Left renal cortex interstitium (tissue), 4 donors: ENCODE results near the gene ATP10A. TPM values are rescaled to one million over a fixed set of nuclear protein-coding genes. Genes with fewer than 3 reads are reported as not detected.

Experiments
- DNase-seq, 4 donors: peaks; one replicate each; pipeline ENCODE4 v3.0.0-alpha.2; 2013; ENCODE audit warnings: low read depth in 4 of 4, low spot score in 2 of 4, missing footprints in 1 of 4
- polyA plus RNA-seq, 4 donors: library from polyadenylated mRNA; unstranded; fragments of 120-200 nt; gene quantifications; one replicate each; pipeline ENCODE4 v1.2.1, GENCODE V29; 2013; ENCODE audit not compliant: insufficient read length in 4 of 4

The ATP10A gene
- polyA plus RNA-seq, 4 donors: 3.0 to 5.2 (median 3.9) TPM

DNA sequence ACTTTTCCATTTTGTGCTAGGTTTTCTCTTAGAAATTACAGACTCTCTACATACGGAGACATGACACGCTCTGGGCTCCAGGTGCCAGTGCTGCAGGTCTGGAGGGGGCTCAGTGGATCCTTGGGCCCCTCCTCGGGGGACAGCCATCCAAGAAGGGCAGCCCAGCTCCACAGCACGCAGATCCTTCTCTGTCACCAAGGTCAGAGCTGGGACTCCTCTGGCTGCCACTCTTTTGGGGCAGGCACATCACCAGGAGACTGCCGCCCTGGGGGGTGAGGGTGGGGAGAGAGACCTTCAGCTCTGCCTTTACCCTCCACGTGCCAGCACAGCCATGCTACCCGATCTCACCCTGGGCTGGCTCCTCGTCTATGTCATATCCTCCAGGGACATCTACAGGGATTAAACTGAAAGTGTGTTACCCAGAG lies 65.6 kb downstream of the ATP10A start:
- no peak for DNase-seq

DNA sequence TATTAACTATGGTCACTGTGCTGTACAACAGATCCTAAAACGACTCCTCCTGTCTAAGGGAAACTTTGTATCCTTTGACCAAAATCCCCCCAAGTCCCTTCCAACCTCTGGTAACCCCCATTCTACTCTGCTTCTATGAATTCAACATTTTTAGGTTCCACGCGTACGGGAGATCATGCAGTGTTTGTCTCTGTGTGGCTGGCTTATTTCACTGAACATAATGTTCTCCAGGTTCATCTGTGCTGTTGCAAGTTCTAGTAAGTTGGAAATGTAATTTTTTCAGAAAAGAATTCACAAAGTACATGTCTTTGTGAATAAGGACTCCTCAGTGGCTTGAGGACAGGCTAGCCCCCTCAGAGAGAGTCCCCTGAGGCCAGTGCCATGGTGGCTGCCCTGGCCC lies 66.1 kb downstream of the ATP10A start:
- no peak for DNase-seq

DNA sequence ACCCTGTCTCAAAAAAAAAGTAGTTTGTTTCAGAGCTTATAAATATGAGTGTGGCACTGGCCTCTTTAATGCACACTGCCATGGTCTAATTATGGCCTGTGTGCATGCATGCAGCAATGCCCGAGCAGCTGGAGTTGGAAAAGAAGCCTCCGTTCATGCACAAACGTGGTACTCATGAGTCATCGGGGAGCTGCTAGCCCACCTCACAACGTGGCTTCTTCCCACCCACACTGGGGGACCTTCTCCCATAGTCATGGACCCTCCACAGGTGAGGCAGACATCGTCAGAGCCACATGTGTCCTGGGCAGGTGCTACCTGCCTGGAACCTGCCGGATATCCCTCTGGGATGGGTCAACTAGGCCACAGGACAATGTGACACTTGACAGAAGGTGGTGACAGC lies 66.7 kb downstream of the ATP10A start:
- no peak for DNase-seq

DNA sequence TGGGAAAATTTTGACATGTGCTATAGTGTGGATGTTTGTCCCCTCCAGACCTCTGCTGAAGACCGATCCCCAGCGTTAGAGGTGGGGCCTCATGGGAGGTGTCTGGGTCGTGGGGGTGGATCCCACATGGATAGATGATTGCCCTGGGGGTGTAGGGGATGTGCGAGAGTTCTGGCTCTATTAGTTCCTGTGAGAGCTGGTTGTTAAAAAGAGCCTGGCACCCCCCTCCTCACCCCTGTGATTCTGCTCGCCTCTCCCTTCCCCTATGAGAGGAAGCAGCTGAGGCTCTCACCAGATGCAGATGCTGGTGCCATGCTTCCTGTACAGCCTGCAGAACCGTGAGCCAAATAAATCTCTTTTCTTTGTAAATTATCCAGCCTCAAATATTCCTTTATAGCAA lies 67.4 kb downstream of the ATP10A start:
- no peak for DNase-seq

DNA sequence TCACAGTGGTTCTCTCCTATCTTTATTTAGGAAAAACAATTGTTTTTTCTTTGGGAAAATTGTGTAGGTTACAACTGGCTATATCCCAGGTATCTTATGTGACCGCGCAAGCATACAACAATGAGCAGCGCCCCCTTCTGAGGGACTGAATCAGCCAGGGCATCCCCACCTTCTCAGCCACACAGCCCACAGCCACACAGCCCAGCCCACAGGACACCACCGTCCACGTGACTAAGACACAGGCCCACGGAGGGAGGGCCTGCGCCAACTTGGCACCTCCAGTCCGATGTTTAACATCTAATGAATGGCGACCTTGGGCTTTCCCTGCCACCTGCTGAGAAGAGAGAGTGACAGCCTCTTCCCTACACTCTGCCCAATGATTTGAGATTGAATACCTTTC lies 68.1 kb downstream of the ATP10A start:
- no peak for DNase-seq

DNA sequence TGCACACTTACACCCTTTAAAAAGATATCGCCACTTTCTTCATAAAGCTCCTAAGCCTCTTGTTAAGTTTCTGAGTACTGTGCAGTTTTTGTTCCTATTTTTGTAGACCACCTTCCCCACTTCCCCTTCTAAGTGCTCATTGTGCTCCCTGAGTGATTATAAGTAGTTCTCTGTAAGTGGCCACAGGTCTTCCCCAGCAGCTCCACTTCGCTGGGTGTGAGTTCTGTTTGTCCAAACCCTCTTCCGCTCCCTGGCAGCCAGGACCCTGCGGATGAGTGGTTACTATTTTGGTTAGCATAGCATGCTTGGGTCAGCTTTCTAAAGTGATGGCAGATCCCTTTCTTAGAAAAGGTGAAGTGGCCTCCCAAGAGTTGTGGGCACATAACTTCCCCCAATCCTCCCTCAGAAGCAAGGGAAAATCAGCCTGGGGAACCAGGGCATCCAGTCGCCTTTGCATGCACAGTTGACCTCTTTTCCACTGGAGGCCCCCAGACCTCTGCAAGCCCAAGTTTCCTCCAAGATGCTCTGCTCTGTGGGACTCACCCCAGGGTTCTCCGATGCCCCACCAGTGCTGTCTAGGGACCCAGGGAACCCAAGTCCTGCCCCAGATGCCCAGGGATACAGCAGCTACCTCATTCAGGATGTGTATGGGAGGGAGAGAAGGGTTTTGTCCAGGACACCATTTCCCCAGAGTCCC lies 69.6 kb downstream of the ATP10A start:
- DNase-seq: no peak

DNA sequence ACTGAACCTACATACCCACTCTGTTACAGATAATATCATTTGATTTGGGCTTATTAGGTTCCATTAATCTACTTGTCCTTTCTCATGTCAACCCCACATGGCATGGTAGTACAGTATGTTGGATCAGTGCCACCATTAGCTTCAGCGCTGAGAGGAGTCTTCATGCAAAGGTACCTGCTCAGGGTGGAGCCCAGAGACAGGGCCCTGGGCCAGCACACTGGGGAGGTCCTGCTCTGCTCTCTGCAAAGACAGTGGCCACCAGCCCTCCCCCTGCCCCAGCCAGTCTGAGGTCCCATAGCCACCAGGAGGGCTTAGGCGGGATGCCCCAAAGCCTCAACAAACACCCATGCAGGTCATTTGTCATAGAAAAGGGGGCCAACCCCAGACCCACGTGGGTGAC lies 71.0 kb downstream of the ATP10A start:
- DNase-seq: no peak

DNA sequence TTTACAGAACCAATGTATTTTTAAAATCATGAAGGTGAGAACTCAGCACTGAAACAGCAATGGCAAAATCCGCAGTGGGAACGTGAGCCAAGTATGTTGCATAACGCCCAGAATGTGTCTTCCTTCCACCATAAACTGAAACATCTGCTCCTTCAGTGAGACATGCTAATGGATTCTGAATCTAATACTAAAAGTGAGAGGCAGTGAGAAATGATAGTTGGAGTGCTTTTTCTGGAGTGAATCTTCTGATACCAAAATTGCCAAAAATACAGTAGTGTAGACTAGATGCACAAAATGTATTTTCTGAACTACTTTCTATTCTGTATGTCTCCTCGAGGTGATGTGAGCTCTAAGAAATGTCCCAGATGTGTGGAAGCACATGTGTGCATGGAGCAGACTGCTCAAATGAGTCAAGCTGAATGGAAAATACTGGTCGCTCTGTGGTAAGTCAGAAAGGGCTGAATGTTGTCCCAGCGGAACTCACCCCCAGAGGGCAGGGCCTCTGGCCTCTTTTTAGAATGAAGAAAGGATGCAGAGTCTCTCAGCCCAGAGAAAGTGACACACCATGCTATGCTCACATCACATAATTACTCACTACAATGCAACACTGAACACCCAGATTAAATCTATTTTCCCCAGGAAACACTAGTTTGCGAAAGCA lies 73.0 kb downstream of the ATP10A start:
- DNase-seq: no peak

DNA sequence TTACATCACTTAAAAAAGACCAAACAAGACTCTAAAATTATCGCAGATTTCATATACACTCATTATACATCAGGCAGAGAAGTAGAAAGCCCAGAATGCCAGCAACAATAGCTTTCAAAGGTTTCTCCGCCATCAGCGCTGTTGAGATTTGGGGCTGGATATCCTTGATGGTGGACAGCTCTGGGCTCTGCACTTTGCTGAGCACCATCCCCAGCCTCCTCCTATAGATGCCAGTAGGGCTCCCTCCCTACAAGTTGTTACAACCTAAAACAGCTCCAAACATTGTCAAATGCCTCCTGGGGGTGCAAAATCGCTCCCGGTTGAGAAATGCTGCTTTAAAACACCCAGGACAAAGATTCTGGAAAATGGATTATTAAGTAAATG lies 73.5 kb downstream of the ATP10A start:
- DNase-seq: no peak

DNA sequence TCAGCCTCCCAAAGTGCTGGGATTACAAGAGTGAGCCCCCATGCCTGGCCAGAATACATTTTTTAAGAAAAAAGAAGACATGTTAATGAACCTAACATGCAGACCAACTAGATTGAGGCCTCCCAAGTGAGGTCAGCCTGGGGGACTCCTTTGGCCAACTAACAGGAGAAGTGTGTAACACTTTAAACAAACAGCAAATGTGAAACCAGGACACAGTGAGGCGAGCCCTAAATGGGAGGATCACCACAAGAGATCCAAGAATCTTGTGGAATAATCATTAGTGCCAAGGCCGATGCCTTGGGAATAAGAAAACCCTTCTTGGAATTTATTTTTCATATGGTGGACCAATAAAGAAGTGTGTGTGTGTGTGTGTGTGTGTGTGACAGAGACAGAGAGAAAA lies 73.9 kb downstream of the ATP10A start:
- DNase-seq: no peak

DNA sequence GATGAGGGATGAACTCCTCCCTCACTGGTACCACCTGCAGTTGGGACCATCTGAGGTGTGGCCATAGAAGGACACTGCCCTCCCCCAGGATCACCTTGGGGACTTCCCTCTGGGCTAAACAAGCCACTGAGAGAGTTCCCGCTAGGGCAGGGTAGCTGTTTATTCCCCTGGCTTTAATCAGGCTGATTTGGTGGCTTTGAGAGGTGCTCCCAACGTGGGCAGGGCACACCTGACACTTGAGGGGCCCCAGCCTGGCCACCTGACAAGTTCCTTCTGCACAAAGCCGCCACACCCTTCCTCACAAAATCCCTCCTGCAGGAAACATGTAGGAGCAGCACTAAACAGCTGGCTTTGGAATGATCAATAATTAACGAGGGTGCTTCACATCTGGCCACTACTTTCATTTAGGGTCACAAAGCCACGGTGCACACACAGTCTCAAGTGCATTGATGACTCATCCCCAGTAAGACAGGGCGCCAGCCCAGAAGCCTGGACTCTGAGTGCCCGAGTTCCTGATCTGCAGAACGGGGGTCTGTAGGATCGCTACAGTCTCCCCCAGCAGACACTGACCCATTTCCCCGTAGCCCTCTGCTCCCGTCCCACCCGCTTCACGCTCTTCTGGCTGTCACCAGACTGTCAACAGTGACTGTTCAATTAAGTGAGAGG lies 75.1 kb downstream of the ATP10A start:
- DNase-seq: no peak

DNA sequence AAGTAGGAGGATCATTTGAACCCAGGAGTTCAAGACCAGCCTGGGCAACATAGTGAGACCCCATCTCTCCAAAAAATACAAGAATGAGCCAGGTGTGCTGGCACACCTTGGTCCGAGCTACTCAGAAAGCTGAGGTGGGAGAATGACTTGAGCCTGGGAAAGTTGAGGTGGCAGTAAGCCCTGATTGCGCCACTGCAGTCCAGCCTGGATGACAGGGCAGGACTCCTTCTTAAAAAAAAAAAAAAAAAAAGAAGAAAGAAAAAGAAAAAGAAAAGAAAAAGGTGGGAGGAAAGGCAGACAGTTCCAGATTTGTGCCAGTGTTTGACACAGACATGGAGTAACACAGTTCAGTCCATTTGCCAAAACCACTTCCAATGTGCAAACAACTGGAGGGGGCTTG lies 75.7 kb downstream of the ATP10A start:
- DNase-seq: no peak

DNA sequence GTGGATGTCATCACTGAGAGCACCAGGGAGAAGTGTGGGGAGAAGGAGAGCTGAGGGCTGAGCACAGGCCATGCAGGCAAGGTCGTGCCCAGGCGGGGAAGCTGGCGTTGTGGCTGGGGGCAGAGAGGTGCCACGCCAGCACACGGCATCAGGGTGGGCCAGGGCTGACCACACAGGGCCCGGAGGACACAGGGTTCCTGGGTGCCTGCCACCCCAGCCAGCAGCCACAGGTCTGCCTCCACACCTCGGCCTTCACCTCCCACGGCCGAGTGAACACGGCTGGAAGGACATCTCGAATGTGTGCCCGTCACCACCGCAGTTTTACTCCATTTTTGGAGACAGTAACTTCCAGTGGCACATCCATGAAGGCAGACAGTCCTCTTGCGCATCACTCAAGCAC lies 77.1 kb downstream of the ATP10A start:
- DNase-seq: no peak

DNA sequence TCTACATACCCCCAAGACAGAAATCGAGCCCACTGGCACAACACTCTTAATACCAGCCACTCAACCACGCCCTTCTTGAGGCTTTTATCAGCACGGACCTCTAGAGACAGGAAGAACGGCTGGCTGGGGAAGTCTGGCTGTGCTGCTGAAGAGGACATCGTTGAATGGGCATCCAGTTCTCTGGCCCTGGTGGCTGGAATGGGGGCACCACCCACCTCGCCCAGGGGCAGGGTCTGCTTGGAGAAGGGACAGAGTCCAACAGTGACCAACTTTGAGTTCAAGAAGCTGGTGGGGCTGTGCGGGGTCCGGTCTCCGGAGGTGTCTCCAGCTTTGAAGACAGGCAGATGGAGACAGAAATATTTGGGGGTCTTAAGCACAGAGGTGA lies 77.5 kb downstream of the ATP10A start:
- no peak for DNase-seq

DNA sequence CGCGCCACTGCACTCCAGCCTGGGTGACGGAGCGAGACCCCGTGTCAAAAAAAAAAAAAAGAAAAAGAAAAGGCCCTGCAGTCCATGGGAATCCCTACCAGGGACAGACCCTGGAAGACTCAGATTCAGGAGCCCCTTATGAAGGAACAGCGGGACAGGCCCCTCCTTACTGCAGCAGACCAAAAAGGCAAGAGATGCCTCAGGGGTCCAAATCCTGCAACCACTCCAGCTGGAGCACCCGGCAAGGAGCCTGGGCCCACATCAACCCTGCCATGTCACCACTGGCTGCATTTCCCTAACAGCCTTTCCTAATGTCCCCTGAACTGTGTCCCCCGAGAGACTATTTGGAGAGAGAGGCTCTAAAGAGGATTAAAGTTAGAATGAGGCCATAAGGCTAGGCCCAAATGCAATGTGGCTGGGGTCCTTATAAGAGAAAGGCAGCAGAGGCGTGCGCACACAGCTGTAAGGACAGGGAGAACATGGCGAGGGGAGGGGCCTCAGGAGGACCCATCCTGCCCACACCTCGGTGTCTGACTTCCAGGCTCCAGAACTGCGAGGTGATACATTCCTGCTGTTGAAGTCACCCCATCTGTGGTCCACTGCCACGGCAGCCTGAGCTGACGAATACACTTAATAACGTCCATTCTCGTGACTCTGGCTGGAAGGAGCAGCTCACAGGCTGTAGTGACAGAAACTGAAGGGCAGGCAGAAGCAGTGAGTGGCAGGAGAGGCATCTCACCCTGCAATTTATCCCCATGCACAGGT lies 78.1 kb downstream of the ATP10A start:
- no peak for DNase-seq

DNA sequence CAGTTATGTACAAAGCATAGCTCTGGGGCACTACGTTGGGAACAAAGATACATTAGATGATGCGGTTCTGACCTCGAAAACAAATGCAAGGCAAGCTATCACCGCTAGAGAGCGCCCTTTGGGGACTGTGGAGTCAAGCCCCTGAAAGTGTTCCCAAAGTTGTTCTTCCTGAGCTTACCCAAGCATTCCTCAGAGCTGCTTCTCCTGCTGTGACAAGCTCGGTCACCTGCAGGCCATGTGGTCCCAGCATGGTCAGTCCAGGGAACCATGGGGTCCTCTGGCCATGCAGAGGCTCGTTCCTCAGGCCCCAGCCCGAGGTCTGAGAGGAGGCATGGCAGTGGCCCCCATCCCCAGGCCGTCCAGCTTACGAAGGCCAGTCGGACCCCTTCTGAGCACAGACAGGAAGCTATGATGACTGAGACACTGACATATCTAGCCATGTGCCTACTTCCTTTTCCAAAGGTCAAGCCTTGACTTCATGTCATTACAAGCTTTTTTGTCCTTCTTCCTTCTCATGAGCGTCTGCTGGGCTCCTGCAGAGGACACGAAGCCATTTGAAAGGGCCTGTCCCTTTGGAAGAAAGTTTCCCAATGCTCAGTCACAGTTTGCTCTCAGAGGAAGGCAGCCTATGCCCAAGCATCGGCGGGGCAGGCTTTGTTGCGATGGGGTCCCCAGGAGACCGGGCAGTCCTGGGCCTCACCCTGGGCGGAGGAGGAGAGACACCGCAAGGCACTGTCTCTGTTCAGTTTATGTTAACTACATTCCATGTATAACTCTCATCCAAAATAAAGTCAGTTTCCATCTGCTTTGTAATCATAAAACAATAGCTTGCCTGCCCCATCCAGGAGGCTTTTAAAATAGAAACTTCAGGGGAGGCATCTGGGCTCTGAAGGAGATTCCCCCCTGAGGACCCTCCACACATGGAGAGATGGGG lies 79.3 kb downstream of the ATP10A start:
- no peak for DNase-seq

DNA sequence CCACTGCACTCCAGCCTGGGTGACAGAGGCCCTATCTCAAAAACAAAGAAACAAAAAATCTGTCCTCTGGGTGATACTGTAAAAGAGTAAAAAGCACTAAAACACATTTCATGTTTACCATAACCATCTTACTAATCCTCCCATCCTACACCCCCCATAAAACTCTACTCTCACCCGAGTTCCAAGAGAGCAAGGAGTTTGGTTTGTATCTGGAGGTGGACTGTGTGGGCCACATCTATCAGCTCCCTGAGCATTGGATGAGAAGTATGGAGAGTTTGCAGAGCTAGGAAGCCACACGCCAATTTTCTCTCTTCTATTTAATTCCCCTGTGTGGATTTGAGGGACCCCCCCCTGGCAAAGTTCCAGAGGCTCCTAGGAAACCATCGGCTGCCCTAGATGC lies 80.0 kb downstream of the ATP10A start:
- DNase-seq: no peak

DNA sequence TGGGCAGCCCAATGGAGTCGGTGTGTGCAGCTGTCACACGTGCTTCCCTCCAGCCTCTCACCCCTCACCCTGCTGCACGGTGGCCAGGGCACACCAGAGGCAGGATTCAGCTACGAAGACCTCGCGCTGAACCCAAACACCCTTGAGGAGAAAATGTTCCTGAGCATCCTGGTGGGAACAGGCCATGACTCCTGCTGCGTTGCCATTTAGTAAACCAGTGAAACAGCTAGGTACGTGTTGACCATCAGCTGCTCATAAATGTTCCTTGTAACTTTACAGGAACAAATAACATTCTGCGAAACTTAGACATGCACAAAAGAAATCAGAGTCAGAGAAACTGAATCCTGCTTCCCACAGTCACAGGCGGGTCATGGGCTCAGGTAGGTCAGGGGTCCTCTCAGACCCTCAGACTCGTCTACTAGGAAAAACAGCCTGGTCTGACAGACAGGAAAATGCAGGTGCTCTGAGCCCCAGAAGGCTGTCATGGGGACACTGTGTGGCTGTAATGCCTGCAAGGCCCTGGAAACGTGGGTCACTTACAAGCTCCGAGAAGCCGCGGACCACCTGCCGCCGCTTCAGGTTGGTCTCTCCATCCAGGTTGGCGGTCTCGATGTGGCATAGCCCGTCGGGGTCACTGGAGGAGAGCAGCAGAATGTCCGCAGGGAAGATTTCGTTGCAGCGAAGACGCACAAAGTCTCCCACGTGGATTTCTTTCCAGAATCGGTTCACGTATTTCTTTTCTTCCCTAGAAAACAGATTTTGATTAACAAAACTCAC lies 82.5 kb downstream of the ATP10A start:
- DNase-seq: no peak

DNA sequence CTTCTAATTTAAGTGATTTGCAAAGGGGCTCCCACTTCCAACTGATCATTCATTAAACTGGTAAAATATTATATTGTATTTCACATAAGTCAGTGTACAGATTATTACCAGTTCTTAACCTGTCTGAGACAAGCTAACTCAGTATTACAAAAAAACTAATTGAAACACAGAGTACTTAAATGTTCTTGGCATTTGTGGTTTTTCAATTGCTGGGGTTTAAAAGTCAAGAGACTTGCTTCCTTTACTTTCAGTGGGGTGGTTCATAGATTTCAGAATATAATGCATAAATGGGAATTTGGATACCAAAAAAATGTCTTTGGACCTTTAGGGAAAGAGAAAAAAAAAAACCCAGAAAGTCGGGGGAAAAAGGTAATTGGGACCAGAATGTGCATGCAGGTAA lies 85.0 kb downstream of the ATP10A start:
- no peak for DNase-seq

DNA sequence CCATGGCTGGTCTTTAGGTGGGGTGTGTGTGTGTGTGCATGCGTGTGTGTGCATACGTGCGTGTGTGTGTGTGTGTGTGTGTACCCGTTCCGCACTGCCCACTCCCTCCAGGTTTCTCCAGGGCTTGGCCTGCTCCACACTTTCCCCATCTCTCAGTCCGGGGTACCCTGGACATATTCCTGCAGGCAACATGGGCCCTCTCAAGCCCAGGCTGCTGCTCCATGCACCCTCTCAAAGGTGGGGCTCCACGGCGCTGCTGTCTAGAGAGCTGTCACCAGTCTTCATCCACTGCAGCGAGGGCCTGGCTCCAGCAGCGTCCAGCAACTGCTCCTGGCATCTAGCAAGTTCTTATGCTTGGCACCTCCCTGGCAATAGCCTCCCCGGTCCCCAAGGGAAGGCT lies 86.1 kb downstream of the ATP10A start:
- no peak for DNase-seq
